GM04503 (cell line): ENCODE data around the gene FAM193A.
A peak's percentile ranks its signal among the peaks of the same experiment; 100 is the strongest.
"Not testable (repeated sequence)": the region's sequence is repeated elsewhere in the genome, so short reads cannot be mapped to it uniquely, and the experiment has no call there.

ENCODE experiments used
- DNase-seq: peaks from one replicate; pipeline ENCODE4 v3.0.0-alpha.2; 2012; ENCODE audit warnings: low read depth

FAM193A gene

DNA sequence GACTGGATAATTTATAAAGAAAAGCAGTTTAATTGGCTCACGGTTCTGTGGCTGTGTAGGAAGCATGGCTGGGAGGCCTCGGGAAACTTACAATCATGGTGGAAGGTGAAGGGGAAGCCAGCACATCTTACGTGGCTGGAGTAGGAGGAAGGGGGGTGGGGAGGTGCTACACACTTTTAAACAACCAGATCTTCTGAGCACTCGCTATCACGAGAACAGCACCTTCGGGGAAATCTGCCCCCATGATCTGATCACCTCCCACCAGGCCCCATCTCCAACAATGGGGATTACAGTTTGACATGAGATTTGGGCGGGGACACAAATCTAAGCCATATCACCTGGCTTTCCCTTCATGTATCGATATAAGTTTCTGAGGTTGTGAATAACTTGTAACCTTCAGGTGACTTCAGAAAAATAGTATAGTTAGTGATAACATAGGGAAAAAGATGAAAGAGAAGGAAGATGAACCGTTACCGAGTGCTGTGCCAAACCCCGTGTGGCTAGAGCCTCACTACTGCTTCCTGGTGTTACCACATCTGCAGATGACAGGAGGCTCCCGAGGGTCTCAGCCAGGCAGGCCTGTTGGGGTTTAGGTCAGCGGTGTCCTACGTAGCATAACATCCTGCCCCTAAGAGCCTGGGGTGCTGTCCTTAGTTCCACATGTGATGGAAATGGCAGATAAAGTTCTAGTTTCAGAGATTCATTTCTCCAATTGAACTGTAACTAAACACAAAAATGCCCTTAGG is 116.1 kb downstream of the FAM193A start:
- no peak for DNase-seq

- DNase-seq = no peak
These were observed 124.3 kb downstream of the FAM193A start for GRCh38 chr4:2660596-2661211.

DNA sequence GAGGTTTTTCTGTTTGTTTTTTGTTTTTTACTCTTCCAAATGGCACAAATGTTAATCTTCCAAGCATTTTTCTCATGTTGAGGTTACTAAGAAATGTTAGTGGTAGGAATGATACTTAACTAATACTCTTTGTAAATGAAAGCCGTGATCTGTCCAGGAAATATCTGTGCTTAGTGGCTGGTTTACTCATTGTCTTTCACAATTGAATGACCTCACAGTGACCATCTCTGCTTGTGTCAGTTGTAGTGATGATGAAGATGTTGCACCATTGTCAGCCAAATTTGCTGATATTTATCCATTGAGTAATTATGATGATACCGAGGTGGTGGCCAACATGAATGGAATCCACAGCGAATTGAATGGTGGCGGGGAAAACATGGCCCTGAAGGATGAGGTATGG is 126.2 kb downstream of the FAM193A start:
- peak; percentile 85 for DNase-seq

GRCh38 chr4:2663275-2663674 is 126.8 kb downstream of the FAM193A start:
- DNase-seq = no peak

GRCh38 chr4:2666722-2667247 is 130.3 kb downstream of the FAM193A start:
- DNase-seq = no peak

DNA sequence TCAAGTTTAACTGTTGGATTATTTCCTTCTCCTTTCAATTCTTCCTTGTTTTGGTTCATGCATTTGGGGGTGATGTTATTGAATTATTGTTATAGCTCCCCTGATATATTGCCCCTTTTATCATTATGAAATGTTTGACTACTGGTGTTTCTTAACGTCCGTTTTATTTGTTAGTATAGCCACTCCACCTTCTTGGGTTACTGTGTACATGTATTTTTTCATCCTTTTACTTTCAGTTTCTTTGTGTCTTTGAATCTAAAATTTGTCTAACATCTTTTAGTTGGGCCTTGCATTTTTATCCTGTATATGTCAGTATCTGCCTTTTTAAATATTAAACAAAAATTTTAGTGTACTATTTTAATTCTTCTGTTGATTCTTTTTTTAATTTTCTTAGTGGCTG is 131.0 kb downstream of the FAM193A start:
- DNase-seq = no peak

DNA sequence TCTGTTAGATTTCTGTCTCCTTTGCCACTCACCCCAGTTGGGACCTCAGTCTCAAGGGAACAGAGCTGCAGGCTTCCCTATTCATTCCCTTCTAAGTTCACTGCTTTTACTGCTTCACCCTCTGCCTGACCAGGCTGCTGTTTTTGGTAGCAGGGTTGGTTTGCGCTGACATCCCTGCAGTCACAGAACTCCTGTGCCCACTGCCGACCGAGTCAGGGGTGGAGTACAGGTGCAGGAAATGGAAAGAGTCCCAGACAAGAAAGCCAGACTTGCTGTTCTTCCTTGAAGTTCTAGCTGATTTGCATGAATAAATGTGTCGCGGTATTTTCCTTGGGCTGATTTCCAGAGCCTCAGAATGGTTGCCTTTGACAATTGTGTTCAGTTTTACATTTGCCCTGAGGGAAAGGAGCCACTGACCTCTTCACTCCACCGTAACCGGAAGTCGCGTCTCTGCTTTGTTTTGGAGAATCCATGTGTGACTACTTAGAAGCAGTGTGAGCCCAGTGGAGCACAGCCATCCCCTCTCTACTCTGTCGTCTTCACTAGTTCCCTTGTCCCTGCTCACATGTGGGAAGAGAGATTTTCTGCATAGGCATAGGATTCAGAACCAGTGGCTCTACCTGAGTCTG is 134.9 kb downstream of the FAM193A start:
- DNase-seq = no peak

GRCh38 chr4:2672082-2672481 is 135.6 kb downstream of the FAM193A start:
- DNase-seq = no peak

DNA sequence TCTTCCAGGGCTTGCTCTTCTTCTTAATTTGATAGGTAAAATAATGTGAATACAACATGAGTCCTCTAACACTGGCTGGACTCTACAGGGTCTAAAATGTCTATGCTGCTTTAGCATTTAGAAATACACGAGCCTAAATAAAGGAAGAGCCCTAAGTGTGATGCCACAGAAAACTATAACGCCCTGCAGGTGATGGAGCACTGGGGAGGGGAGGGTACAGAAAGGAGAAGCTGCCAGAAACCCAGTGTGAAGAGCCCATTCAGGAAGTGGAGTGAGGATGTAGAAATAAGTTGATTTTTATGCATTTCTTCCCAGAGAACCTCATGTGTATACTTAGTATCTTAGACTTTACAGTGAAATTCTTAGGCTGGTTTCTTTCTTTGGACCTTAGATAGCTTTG is 136.3 kb downstream of the FAM193A start:
- DNase-seq = no peak

DNA sequence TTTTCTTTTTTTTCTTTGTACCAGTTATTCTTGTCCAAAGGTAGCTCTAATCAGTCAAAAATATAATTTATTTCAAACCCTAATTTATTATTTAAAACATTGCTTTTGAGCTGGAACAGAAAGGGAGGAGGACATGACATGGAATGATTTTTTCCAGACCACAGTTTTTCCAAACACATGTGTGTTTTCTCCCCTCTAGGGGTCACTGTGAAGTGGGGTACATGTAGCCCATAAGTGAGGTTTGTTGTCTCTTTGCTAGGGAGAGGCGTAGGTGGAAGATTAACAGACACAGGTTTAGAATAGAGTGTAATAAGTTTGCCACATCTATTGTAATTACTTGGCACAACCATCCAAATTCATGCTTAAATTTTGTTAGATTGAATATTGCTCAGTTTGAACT is 136.7 kb downstream of the FAM193A start:
- DNase-seq = no peak

GRCh38 chr4:2679762-2680161 is 143.3 kb downstream of the FAM193A start:
- DNase-seq = not testable (repeated sequence)

- DNase-seq = no peak
These were observed 148.0 kb downstream of the FAM193A start for GRCh38 chr4:2684486-2684885.

DNA sequence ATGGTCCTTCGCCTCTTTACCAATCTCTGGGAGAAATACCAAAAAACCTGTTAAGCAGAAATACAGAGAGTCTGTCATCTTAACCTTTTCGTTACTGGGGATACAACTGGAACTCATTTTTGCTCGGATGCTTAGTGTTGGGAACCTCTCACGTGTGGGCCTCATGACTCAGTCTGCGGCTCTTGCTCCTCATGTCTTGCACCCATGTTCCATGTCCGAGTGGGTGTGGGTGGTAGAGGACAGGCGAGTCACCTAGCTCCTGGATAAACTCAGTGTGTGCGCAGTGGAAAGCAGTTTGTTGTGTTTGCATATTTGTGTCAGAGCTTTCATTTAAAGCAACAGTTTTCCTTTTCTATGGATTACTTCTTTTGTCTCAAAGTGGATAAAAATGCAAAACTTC is 149.1 kb downstream of the FAM193A start:
- no peak for DNase-seq

- no peak for DNase-seq
These were observed 150.2 kb downstream of the FAM193A start for GRCh38 chr4:2686379-2687265.

DNA sequence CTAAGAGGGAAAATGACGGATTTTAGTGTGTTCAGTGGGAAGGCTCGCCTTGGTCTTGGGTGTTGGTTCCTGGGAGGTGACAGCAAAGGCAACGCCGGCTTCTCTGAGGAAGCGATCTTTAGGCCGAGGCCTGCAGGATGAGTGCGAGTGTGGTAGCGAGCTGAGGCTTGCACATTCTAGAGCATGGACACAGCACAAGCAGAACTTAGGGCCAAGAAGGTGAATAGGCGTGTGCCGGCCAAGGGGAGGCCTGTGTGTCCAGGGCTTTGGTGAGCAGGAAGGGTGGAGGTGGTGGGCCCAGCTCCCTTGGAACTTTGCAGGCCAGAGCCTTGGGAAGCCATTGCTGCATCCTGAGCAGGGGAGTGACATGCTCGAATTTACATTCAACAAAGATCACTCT is 151.8 kb downstream of the FAM193A start:
- no peak for DNase-seq

GRCh38 chr4:2688697-2689096 is 152.2 kb downstream of the FAM193A start:
- DNase-seq = no peak

GRCh38 chr4:2689114-2689513 is 152.7 kb downstream of the FAM193A start:
- no peak for DNase-seq

DNA sequence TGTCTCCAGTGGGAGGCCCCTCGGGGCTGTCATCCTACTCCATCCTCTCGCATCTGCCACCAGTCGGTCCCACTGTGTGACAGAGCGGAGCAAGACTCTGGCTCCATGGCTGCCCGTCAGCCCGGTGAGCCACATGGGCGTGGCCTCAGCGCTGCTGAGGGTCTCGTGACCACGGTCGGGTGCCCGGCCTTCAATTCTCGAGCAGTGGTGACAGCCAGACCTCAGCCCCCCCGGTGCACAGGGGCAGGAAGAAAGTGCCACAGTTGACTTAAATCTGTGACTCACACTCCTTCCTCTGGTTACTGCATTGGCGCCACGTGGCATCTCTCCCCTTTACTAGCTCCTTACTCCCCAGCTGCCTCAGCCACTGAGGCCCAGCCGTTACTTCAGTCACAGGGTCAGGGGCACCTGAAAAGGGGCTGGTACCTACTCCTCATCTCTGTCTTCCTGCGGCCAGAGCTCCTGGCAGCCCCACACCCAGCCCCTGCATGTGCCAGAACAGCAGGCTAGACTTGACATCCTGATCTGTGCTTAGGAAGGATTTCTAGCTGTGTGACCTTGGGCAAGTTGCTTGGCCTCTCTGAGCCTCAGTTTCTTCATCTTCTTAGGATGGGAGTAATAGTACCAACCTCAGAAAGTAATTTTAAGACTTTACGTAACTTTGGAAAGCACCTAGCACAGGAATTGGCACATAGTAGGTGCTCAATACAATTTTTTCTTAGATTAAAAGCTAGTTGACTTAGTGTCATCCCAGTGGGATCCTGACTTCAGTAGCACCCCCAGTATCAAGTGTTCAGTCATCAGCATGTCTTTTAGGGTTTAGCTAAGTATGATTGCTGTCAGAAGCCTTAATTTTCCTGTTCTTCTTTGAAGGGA is 153.6 kb downstream of the FAM193A start:
- no peak for DNase-seq

DNA sequence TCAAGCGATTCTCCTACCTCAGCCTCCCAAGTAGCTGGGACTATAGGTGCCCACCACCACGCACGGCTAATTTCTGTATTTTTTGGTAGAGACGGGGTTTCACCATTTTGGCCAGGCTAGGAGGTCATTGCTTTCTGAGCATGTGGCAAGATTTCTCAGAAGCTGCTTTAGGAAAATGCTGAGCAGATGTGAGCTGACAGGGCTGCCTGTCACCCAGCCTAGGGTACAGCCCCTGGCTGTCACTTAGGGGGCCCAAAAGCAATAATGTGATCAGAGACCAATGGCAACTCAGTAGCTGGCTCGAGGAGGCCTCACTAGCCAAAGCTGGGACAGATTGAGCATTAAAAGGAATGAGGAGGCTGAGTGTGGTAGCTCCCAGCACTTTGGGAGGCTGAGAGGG is 154.9 kb downstream of the FAM193A start:
- DNase-seq = no peak

DNA sequence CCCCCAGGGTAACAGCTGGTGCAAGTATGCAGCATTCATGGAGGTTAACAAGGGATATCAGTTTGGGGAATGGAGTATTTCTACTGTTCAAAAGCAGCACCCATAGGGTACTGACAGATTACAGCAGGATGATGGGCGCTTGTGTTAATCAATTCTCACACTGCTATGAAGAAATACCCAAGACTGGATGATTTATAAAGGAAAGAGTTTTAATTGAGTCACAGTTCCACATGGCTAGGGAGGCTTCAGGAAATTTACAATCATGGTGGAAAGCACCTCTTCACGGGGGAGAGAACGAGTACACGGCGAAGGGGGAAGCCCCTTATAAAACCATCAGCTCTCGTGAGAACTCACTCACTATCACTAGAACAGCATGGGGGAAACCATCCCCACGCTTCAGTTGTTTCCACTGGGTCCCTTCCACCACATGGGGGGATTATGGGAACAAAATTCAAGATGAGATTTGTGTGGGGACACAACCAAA is 155.5 kb downstream of the FAM193A start:
- no peak for DNase-seq

DNA sequence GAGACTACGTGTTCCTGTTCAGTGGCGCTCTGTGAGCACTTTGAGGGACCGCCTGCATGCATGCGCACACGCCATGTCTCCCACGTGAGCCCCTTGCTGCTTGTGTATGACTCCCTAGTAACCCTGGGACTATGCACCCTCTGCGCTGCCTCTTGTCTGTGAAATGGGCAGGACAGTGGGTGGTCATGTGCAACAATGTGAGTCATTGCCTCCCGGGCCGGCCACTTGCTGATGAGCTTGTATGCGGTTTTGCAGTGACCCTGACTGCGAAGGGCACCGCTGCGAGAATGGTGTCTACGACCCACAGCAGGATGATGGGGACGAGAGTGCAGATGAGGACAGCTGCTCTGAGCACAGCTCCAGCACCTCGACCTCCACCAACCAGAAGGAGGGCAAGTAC is 158.2 kb downstream of the FAM193A start:
- DNase-seq = no peak
